ENCODE measurements around the gene KLK10.

DNA sequence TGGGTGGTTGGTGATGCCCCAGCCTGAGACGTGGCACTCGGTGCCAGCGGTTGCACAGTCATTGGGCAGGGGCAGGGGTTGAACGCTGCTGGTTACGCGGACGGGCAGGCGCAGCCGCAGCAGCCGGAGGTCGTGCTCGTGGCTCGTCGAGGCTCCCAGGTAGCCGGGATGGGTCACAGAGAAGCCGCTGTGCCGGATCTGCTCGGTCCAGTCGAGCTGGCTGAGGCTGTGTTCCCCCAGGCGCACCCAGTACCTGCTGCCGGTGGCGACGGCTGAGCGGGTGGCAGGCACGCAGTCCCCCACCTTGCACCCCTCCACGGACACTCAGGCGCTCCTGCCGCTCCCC is 12.3 kb upstream of the KLK10 start:
- no peak for TF ChIP-seq EP300 (IDR thresholded peaks at IDR 0.05)
- TF ChIP-seq, protein P1, sequence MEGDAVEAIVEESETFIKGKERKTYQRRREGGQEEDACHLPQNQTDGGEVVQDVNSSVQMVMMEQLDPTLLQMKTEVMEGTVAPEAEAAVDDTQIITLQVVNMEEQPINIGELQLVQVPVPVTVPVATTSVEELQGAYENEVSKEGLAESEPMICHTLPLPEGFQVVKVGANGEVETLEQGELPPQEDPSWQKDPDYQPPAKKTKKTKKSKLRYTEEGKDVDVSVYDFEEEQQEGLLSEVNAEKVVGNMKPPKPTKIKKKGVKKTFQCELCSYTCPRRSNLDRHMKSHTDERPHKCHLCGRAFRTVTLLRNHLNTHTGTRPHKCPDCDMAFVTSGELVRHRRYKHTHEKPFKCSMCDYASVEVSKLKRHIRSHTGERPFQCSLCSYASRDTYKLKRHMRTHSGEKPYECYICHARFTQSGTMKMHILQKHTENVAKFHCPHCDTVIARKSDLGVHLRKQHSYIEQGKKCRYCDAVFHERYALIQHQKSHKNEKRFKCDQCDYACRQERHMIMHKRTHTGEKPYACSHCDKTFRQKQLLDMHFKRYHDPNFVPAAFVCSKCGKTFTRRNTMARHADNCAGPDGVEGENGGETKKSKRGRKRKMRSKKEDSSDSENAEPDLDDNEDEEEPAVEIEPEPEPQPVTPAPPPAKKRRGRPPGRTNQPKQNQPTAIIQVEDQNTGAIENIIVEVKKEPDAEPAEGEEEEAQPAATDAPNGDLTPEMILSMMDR (IDR thresholded peaks at IDR 0.05) = no peak

Data from upper lobe of left lung (tissue), 4 donors.